ENCODE data around the gene CBR3.

Gene CBR3

DNA sequence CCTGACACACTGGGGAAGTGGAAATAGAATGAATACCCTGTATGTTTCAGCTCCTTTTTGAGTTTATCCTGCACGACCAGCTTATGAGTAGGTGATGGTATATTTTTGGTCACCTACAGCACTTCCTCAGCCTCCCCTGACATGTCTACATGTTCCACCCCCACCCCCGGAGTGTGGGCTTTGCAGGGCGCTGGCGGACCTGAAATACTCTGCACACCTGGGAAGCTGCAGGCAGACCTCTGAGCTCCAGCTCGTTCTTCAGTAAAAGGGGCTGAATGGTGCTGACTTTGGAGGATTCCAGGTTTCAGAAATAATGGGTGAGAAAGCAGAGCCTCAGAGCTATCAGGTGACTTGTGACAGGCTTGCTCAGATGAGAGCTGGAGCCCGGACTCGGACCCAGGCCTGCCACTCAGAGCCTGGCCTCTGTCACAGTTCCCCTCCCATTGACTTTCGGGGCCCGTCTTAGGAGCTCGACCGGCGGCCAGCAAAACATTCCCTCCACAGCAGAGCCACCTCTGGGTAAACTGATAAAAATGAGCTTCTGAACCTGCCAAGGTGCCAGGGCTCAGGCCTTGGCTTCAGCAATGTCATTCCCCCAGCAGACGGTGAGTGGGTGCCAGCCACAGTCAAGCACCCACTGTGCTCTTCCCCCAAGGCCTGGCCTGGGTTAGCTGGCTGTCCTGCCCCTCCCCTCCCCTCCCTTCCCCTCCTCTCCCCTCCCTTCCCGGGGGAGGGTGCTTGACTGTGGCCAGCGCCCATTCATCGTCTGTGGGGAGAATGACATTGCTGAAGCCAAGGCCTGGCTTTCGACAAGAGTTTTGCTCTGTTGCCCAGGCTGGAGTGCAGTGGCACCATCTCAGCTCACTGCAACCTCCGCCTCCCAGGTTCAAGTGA, 51.9 kb downstream of the CBR3 start:
- DNase-seq, result no peak

DNA sequence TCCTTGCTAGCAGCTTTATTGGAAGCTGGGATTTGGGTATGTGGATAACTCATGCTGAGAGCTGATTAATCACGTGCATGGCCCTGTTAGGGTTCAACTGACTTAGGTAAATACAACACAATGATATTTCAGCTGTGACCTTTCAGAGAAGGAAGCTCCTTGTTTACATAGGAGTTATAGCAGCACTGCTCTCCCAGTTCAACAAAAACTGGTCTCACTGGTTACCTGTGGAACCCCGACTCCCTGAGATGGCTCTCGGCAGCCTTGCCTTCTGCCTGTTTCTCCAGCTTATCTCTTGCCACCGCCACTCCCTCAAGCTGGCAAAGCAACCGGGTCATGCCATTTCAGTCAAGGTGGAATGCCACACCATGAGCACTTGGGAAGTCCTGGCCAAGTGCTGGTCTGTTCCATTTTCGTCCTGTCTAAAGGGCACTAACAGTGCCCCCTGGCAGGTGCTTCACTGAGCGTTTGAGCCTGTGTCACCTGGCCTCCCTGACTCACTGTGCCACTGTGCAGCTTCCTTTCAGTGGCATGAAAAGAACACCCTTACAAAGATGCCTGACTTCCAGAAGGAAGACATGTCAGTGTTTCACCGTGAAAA, 53.3 kb downstream of the CBR3 start:
- DNase-seq, result no peak

DNA sequence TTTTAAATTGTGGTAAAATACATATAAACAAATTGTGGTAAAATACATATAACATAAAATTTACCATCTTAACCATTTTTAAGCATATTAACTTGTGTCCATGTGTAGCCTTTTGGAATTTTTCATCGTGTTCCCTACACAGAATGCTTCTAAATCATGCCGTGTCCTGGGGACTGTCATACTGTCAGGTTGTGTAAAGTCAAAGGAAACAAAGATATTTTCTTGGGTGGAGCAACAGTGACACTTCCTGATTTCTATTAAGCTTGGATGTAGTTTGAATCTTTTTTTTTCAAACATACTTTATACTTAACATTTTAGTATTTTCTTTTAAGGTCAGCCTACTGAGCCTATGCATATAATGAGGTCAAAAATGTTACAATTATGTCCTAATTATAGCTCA, 54.1 kb downstream of the CBR3 start:
- no peak for DNase-seq

DNA sequence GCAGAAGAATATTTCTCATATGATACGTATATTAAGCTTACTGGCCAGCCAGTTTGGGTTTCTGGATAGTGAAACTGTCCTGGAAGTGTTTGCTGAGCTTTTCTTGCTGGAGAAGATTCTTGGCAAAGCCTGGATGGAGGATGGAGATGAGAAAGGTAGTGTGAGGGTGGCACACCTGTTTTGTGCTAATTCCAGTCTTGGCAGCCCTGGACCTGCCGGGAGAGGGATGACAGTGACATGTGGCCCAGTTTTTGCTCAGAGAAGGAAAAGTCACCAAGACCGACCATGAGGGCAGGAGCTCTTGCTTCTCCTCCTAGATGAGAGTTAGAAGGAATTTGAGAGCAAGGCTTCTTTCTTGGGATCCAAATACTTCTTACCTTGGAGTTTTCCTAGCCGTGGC, 55.9 kb downstream of the CBR3 start:
- DNase-seq, result no peak

GRCh38 chr21:36193200-36193599, 58.3 kb downstream of the CBR3 start:
- no peak for DNase-seq

DNA sequence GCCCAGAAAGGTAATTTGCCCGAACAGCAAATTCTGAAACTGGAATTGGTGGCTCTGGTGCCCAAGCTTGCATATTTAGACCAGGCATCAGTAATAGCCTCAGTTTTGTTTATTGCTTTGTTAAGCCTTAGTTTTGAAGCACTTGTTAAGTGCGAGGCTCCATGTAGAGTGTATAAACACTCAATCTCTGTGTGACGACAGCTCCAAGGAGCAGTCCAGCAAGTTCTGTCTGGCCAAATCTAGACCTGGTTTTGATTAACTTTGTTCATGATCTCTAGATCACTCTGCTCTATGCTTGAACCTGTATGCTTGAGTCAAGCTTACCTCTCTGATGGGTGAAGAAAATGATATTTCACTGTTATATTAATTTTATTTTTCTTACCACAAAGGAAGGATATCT, 59.1 kb downstream of the CBR3 start:
- DNase-seq, result no peak

GRCh38 chr21:36195613-36196012, 60.7 kb downstream of the CBR3 start:
- DNase-seq, result no peak

Data from DMS 273 treated with DMSO at 0.1 percent for 48 hours (cell line).